Measurements from ENCODE around the gene CASP9.

Gene CASP9

DNA sequence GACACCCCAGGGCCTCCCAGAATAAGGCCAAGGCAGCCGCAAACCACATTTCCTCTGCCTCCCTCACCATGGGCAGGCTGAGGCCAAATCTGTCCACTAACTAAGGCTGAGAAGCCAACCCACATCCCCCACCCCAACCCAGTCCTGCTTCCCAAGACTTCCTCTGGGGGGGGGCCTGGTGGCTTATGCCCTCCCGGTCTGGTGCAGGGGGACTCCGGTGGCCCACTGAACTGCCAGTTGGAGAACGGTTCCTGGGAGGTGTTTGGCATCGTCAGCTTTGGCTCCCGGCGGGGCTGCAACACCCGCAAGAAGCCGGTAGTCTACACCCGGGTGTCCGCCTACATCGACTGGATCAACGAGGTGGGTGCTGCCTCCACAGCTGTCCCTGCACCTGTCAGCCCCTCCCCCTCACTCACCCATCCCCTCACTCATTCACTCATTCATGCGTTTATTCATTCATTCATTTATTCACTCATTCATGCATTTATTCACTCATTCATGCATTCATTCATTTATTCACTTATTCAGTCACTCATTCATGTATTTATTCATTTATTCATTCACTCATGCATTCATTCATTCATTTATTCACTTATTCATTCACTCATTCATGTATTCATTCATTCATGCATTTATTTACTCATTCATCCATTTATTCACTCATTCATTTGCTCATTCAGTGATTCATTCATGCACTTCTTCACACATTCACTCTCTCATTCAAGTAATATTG is 78.5 kb downstream of the CASP9 start:
- DNase-seq, result no peak

DNA sequence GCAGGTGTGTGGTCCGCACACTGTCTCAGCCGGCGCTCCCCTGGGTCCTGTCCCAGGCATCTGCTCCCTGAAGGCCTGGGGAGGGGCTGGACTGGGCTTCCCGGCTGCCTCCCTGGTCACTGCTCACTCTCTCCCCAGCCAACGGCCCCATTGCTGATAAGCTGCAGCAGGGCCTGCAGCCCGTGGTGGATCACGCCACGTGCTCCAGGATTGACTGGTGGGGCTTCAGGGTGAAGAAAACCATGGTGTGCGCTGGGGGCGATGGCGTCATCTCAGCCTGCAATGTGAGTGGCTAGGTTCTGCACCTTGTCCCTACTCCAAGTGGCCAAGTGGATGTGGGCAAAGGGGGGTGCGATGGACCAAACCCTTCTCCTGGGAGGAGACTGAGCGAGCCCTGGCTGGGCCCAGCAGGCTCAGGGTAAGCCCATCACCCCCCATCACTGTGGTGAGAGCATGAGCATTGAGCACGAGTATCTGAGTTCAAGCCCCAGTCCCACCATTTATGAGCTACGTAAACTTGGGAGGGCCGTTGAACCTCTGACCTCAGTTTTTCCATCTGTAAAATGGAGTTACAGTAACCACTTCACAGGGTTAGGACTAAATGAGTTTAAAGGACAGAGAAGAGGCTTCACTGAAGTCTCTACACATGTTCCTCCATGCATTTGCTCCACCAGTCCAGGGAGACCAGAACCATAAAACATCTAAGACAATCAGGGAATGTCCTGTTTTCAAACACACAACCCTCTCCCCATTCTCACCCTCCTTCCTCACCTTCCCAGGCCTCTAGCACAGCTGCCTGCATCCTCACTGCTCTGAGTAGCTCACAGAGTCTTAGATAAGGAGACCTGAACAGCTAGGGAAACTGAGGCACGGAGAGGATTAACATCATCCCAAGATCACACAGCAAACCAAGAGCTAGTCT is 79.3 kb downstream of the CASP9 start:
- no peak for DNase-seq

DNA sequence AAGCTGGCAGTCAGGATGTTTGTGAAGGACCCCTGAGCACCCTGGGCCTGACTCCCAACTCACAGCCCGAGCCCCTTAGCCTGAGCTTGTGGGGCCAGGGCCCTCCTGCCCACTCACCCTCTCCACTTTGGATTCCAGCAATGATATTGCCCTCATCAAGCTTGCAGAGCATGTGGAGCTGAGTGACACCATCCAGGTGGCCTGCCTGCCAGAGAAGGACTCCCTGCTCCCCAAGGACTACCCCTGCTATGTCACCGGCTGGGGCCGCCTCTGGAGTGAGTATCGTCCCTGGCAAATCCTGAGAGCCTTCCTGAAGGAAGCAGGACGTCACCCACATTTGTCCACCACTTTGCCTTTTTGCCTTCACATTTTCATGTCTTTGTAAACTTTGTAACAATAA is 80.7 kb downstream of the CASP9 start:
- no peak for DNase-seq

DNA sequence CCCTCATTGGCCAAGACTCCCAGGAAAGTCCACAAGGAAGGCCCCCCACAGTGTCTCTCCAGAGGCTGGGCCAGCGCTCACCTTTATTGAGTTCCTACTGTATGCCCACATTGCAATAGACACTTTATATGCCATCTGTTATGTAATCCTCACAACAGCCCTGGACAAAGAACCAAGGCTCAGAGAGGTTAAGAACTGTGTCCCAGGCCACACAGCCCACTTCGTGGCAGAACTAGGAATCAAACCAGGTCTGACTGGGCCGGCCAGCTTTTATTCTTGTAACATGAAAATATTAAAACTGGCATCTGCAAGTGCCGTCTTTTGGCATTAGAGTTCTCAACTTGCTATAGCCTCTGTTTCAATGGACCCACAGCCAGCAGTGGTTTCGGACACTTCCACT is 81.3 kb downstream of the CASP9 start:
- no peak for DNase-seq

DNA sequence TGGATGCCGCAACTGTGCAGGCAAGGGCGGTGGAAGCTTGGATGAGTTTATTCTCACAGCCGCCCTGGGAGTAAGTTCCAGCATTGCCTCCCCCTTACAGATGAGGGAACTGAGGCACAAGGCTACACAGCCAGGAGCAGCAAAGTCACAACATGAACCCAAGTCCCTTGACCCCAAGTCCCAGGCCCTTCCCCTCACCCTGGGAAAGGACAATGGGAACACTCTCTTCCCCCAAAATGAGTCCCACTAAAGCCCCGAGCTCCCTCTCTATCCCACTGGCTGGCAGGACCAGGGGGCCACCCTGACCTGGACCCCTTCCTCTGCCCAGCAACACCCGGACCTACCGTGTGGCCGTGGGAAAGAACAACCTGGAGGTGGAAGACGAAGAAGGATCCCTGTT is 81.9 kb downstream of the CASP9 start:
- no peak for DNase-seq

Measured in fibroblast of skin of abdomen (primary cell).